ENCODE data around the gene EPHB1. TPM values are rescaled to one million over a fixed set of nuclear protein-coding genes. Genes with fewer than 3 reads are reported as not detected.

Gene EPHB1
- total RNA-seq, 4 donors from 2014 or later, result 0.30 to 5.3 (median 2.6) TPM

- no peak overlapping the region for H3K4me3 ChIP-seq
- no peaks in the 10 kb centered on the region for H3K27me3 ChIP-seq
- no peaks in the 10 kb centered on the region for H3K36me3 ChIP-seq
- no peak overlapping the region for H3K27ac ChIP-seq
- H3K9me3 ChIP-seq, result no peaks in the 10 kb centered on the region
- DNase-seq (ENCODE audit: low spot score in 2 of 2), result no peak
- WGBS, 2 donors, result 89 to 94% methylated on average over 3 of the region's 3 CpGs
- no peaks in the 10 kb centered on the region for H3K4me1 ChIP-seq
- no peak for TF ChIP-seq POLR2A (IDR thresholded peaks at IDR 0.05)
- TF ChIP-seq CTCF (IDR thresholded peaks at IDR 0.05), result no peak
- TF ChIP-seq EP300 (IDR thresholded peaks at IDR 0.05), result no peak
Observed at GRCh38 chr3:135050536-135050935, 255.5 kb downstream of the EPHB1 start.

- Histone ChIP-seq H3K27me3 (no peaks in the 10 kb centered on the region), H3K9me3 (no peaks in the 10 kb centered on the region), H3K27ac (no peak overlapping the region), H3K4me3 (no peak overlapping the region), H3K4me1 (no peaks in the 10 kb centered on the region), H3K36me3 (no peaks in the 10 kb centered on the region)
- TF ChIP-seq CTCF (IDR thresholded peaks at IDR 0.05) (no peak), POLR2A (IDR thresholded peaks at IDR 0.05) (no peak), EP300 (IDR thresholded peaks at IDR 0.05) (no peak)
- no peak for DNase-seq (ENCODE audit: low spot score in 2 of 2)
- WGBS, 2 donors, result 76 to 84% methylated on average over 4 of the region's 4 CpGs
Observed at GRCh38 chr3:135051409-135051973, 256.4 kb downstream of the EPHB1 start.

GRCh38 chr3:135055449-135055848, 260.4 kb downstream of the EPHB1 start:
- Histone ChIP-seq H3K27ac (no peak overlapping the region), H3K9me3 (no peaks in the 10 kb centered on the region), H3K4me1 (no peaks in the 10 kb centered on the region), H3K4me3 (no peak overlapping the region), H3K36me3 (no peaks in the 10 kb centered on the region), H3K27me3 (no peaks in the 10 kb centered on the region)
- 86 to 93% methylated on average over 5 of the region's 5 CpGs for WGBS, 2 donors
- no peak for DNase-seq (ENCODE audit: low spot score in 2 of 2)
- TF ChIP-seq EP300 (IDR thresholded peaks at IDR 0.05) (no peak), CTCF (IDR thresholded peaks at IDR 0.05) (no peak), POLR2A (IDR thresholded peaks at IDR 0.05) (no peak)

- WGBS, 2 donors, result 72 to 82% methylated on average over 7 of the region's 7 CpGs
- TF ChIP-seq POLR2A (IDR thresholded peaks at IDR 0.05) (no peak), CTCF (IDR thresholded peaks at IDR 0.05) (no peak), EP300 (IDR thresholded peaks at IDR 0.05) (no peak)
- no peak for DNase-seq (ENCODE audit: low spot score in 2 of 2)
- Histone ChIP-seq H3K4me1 (no peaks in the 10 kb centered on the region), H3K36me3 (no peaks in the 10 kb centered on the region), H3K27me3 (no peaks in the 10 kb centered on the region), H3K27ac (no peak overlapping the region), H3K4me3 (no peak overlapping the region), H3K9me3 (no peaks in the 10 kb centered on the region)
Observed at GRCh38 chr3:135056084-135056730, 261.1 kb downstream of the EPHB1 start.

- WGBS, 2 donors, result 69 to 80% methylated on average over 6 of the region's 6 CpGs
- Histone ChIP-seq H3K36me3 (no peaks in the 10 kb centered on the region), H3K4me1 (no peaks in the 10 kb centered on the region), H3K27ac (no peak overlapping the region), H3K4me3 (no peak overlapping the region), H3K27me3 (no peaks in the 10 kb centered on the region), H3K9me3 (peaks cover 0 to 1% (median 0%) of the 10 kb centered on the region in 4 donors)
- TF ChIP-seq EP300 (IDR thresholded peaks at IDR 0.05), result no peak
- no peak for TF ChIP-seq CTCF (IDR thresholded peaks at IDR 0.05)
- no peak for TF ChIP-seq POLR2A (IDR thresholded peaks at IDR 0.05)
- DNase-seq (ENCODE audit: low spot score in 2 of 2), result no peak
Observed at GRCh38 chr3:135056733-135057310, 261.8 kb downstream of the EPHB1 start.
